AG20443 (cell line): Measurements from ENCODE around the gene RAB6B.

Source experiments
- DNase-seq: peaks from one replicate; pipeline ENCODE4 v3.0.0; 2012; ENCODE audit warnings: low spot score, mixed read lengths

The RAB6B gene

DNA sequence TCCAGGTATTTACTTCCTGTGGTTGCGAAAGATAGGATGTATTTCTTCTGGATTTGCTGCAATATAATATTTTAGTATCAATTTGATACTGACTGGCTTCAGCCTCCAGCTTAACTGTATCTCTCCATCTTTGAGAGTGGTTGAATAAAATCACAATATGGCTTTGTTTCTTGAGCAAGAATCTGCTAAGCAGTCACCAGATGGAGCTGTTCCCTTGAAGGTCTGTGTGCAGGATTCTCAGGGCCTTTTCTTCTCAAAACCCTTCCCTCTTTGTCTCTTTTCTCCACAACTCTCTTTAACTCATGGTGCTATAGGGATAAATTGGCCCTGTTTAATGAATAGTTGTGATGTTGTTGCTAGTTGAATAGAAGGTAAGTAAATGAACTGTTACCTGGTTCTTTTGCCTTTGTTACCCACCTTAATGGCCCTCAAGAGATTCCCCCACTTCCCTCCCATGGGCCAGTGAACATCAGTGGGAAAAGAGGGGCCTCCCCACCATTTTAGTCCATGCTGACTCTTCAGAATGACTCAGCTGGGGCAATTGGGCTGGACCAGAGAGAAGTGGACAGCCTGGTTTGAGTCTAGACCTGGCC is 34.8 kb upstream of the RAB6B start:
- DNase-seq: peak; percentile 74

DNA sequence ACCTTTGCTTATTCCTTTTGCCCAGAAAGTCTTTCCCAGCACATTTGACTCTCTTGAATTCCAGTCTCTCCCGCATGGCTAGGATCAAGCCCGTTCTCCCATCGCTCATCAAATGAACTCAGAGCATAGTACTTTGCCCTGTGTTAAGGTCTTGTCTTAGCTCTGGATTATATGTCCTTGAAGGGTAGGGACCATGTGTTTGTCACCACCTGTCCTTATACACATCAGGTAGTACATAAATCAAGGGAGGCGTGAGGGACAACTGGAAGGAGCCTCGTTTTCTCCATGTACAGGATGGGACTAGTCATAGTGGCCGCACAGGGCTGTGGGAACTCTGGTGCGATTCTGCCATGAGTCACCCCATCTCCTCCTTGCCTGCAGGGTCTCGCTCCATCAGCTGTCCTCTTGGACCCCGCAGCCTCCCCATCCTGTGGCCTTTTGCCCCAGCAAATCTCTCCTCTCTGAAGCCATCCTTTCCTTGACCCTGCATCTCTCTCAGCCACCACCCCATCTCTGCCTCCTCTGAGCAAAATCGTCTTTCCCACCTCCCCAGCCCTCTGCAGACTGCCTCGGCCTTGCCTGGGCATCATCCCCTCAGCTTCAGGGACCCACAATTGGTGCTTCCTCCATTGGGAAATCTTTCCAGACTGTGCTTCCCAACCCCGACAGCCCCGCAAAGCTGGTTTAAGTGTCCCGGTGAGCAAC is 33.4 kb upstream of the RAB6B start:
- no peak for DNase-seq

- DNase-seq: no peak
Observed at GRCh38 chr3:133928136-133928893, 32.6 kb upstream of the RAB6B start.

DNA sequence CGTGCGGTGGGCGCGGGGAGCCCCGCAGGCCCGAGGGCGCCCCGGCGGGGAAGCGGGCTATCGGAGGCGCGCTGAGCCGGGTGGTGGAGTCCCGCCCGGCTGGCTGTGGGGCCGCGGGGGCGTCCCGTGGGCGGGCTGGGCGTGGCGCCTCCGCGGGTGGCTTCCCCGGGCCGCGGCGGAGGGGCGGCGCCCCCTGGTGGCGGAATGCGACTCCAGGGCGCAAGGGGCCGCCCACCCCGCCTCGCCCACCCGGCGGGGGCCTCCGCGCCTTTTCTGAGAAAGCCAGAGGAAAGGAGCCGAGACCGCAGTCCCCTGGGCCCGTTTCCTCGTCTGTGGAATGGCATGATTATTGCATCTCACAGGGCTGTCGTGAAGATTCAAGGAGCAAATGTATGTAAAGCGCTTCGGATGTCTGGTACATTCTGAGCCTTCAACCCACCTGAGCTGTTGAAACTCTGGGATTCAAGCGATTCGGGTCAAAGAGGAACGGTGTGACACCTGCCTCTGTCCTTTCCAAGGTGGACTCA is 31.9 kb upstream of the RAB6B start:
- DNase-seq: peak; percentile 92

DNA sequence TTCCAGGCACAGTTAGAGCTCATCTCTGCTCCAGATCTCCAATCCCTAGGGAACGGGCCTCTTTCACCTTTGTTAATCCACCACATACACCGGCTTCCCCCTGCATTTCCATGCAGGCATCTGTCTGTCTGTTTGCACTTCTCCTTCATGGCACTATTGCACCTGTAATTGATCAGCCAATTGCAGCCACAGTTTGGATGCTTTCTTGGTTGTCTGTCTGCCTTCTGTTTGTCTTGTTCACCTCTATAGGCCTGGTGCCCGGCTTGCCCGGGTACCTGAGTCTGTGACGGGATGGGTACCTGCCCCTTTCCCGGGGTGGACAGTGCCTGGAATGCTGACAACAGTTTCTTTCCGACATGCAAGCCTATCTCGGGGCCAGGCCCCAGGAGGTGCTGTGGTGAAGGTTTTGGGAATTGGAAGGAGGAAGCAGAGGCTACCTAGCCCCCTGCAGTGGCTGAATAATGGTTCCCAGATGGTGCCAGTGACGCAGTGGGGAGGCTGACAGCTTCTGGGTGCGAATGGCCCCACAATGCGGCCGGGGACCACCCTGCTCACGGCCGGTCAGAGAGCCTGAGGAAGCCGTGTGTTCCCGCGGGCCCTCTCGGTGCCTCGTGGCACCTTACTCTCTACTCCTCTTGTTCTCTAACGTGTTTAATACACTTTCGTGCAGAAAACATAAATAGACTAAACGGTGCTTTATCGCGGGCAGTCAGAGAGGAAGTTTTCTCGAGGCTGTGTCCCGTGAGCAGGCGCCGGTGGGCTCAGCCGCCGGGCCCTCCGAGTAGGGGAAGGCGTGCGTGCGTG is 31.3 kb upstream of the RAB6B start:
- DNase-seq: no peak

DNA sequence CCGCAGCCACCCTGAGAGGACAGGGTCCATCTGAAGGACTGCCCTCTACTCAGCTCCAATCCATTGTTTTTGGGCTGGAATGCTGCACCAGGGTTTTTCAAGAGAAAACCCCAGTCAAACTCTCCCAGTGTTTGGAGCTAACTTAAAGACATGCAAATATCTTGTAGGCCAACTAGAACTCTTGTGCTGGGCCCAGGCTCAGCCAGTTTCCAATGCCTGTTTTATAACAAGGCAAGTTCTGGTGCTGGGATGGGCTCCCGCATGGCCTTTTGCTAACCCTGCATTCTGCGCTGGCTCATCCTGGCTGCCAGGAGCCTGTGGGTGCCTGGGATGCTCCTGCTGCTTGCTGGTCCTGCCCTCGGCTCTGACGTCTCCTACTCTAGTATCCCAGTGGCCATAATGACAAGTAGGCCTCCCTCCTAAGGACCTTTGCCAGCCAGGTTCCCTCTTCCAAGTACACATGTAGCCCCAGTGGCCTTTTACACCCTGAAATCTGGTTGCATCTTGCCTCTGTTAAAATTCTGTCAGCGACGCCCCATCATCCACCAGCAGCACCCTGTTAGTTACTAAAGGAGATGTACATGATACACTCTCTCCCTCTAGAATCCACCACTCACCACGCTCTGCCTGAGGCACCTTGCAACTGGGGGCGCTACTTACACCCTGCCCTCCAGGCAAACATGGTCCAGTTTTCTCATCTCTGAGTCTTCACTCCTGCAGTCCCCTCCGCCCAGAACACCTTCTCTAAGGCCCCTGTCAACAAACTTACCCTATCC is 30.5 kb upstream of the RAB6B start:
- no peak for DNase-seq

- no peak for DNase-seq
Observed at GRCh38 chr3:133924041-133924440, 28.4 kb upstream of the RAB6B start.

GRCh38 chr3:133921592-133921991 is 25.9 kb upstream of the RAB6B start:
- DNase-seq: no peak

DNA sequence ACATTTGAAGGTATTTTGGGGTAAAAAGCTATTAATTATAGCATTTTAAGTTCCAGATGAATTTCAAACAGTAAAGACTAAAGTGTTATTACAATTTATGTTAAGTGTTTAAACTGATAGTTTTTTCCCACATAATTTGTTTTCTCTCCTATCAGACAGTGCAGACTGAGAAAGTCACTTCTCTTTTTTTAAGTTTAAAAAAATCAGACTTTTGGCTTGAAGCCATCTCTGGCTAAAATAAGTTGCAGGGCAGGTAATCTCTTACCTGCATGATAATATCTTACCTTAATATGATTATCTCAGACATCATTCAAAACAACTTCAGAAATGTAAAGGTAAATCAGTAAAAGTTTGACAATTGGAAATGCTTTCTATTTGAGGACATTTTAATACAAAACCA is 21.5 kb upstream of the RAB6B start:
- DNase-seq: no peak

GRCh38 chr3:133915685-133916658 is 20.3 kb upstream of the RAB6B start:
- DNase-seq: no peak

DNA sequence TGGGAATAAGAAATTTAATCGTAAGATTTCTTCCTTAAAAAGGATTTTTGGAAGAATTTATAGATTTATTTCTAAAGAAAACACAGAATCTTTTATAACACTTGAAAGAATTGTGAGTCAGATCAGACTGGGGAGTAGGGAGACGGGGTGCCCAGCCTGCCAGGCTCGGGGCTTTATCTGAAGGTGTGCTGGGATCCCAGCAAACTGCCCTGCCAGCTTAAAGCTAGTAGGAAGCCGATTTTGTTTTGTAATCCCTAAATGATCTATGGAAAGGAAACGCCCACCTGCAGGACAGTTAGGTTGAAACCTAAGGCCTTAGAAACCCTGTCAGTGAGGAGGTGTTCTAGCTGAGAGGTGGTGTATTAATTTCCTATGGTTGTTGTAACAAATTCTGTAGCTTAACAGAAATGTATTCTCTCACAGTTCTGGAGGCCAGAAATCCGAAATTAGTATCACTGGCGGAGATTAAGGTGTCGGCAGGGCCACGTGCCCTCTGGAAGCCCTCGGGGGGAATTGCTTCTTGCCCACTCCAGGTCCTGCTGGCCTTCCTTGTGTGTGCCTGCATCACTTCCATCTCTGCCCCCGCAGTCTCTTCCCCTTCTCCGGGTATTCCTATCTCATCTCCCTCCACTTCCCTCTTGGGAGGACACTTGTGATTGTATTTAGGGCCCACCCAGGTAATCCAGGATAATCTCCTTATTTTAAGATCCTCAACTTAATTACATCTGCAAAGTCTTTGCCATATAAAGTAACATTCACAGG is 19.3 kb upstream of the RAB6B start:
- no peak for DNase-seq

DNA sequence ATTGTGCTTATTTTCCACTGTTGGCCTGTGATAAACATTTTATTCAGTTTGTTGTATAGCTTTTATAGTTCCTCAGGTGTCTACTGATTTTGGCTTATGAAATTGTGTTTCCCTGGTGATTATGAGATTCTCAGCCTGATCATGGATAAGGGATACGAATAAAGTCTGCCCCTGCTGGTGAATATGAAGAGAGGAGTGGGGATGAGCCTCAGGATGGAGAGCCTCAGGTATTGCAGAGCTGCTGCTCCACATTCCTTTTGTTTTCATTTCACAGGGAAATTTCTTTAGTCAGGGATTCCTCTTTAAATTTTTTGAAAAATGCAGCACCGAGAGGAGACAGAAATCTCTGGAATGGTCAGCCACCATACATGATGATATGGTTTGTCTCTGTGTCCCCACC is 14.7 kb upstream of the RAB6B start:
- no peak for DNase-seq

DNA sequence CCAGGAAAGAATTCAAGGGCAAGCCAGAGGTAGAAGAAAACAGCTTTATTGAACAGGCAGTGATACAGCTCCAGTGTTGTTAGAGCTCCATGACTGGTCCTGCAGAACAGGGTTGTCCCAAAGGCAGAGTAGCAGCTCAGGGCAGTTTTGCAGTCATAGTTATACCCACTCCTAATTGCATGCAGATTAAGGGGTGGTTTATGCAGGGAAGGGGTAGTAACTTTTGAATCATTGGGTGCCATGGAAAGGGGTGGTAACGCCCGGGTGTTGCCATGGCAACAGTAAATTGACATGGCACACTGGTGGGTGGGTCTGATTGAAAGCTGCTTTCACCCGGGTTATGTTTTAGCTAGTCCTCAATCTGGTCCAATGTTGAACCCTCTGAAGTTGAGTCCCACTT is 9.7 kb upstream of the RAB6B start:
- no peak for DNase-seq

GRCh38 chr3:133901847-133902246 is 6.2 kb upstream of the RAB6B start:
- no peak for DNase-seq

DNA sequence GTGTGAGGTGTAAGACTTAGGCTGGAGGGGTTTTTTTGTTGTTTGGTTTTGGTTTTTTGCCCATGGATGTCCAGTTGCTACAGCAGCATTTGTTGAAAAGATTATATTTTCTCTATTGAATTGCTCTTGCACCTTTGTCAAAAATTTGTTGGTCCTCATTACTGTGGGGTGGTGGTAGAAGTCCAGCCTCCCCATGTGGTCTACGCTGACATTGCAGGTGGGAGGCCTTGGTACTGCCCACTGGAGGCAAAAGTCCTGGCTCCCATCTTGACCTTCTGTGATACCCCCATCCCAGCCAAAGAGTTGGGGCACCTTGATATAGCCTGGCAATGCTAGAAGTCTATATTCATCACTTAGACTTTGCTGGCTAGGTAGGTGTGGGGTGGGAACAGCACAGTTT is 5.4 kb upstream of the RAB6B start:
- DNase-seq: no peak

GRCh38 chr3:133899311-133899710 is 3.6 kb upstream of the RAB6B start:
- DNase-seq: no peak

- no peak for DNase-seq
Observed at GRCh38 chr3:133897547-133897946, 1.9 kb upstream of the RAB6B start.

DNA sequence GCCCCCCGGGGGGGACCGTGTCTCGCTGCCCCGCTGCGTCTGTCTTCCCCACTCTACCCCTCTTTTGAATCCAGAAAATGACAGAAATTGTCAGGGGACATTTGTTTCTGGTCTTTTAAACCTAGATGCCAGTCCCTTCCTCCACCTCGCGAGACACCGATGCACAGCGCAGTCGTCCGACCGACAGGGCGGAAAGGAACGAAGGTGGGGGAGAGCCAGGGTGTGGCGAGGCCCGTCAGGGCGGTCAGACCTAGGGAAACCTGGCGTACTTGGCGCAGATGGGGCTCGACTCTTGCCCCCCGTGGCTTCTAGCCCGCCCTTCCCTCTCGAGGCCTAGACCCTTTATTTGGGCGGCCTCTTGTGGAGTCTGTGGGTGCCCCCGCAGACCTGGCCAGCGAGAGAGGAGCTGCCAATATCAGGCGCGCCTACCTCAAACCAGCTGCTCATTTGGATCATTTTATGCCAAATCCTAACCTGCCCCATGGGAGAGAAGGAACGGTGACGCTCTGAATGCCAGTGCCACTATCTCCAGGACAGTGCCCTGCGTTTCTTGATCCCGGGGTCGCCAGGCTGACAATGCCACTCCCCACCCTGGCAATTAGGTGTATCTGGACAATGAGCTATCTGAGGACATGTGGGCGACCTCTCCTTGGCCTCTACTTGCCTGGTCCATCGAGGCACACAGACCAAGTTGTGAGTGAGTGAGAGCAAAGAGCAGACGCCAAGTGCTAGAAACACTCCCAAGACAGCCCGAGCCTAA is 500 bp upstream of the RAB6B start:
- peak; percentile 42 for DNase-seq
